Femur (tissue), 1 donor: ENCODE measurements around the gene SLCO4A1.

Source experiments
- DNase-seq: peaks from one replicate; pipeline ENCODE4 v3.0.0-alpha.2; 2017

SLCO4A1 gene

DNA sequence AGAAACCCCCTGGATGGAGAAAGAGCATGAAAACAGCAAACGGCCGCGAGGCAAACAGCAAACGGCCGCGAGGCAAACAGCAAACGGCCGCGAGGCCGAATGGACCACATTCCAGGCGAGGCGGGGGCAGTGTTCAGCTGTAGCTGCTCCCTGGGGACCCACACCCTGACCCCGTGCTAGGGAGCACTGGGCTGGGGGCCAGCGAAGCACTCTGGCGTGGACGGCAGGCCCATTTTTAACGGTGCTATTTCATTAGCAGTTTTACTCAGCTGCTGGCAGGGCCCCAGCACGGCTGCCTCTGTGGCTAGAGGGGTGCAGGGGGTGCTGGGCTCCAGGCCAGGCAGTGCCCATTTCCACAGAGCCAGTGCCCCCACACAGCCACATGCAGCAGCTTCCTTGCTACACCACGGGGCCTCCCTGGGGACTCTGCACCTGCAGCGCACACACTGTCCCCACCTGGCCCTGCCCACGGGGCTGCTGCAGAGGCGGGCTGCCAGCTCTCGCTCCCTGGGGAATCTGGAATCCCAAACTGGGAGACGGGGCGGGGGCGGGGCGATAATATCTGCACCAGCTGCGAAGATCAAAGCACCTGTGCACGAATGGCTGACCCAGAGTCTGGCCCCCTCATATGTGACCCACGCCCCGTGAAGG lies 35.6 kb upstream of the SLCO4A1 start:
- DNase-seq, result peak; percentile 55

GRCh38 chr20:62607366-62608217 lies 34.7 kb upstream of the SLCO4A1 start:
- DNase-seq, result no peak

GRCh38 chr20:62608218-62608565 lies 34.1 kb upstream of the SLCO4A1 start:
- DNase-seq, result no peak

DNA sequence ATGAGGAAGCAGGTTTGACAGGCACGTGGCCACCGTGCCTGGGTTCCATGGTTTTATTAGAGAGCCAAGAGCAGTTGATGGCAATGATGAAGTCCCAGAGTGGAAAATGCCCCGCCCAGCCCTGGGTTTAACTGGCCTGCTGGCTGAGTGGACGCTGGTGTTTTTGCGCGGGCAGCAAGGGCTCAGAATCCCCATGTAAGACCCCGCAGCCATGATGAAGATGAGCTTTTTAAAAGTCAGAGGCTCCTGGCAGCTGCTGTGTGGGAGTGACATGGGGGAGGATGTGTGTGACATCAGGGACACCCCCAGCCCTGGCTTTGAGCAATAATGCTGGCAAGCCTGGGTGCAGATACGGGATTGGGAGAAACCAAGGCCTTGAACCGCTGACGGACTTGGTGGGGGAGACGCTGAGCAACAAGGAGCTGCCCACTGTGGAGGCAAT lies 33.0 kb upstream of the SLCO4A1 start:
- DNase-seq, result no peak

DNA sequence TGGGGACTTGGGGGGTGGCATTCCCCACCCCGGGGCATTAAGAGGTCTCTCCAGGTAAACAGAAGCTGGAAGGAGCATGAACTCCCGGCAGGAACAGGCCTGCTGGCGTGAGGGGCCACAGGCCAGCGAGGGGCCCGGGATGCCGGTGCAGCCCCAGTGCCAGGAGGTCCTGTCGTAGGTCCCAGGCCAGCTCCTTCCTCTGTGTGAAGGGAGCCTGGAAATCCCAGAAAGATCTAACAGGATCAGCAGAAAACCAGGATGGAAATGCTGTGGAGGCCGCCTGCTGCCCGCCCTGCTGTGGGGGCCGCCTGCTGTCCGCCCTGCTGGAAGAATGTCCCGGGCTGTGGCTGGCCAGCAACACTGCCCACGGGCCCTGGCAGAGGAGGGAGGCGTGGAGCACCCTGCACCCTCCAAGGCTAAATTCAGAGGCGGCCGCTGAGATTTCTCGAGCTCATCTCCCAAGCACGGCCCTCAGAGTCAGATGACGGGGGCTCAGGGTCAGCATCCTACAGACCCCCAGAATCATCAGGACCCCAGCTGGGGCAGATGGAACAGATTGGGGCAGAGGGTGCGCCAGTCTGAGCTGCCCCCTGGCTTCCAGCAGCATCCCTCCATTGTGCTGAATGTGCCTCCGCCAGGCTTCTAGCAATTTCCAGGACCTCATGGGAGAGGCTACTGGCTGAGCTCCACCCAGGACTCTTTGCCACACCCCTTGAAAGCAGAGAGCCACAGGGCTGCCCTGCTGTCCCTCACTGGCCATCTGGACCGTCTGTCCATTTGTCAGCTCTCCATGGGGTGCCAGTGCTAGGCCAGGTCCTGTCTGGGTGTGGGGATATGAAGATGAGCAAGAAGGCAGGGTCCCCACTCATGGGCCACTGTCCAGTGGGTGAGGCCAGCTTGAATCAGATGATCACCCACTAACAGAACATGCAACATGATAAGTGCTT lies 32.2 kb upstream of the SLCO4A1 start:
- no peak for DNase-seq

DNA sequence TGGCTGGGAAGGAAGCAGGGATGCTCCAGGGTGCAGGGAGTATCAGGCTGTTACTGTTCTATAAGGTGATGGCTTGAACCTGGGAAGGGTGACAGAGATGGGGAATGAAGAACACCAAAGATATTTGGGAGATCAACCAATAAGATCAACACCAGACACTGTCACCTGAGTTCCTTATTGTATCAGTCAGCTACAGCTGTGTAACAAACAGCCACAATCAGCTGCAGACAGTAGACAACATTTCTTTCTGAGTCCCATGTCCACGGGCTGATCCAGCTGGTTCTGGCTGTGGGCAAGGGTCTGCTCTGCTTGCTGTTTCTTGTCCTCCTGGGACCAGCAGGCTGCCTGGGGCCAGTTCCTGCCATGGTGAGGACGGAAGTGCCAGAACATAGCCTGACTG lies 31.3 kb upstream of the SLCO4A1 start:
- no peak for DNase-seq

DNA sequence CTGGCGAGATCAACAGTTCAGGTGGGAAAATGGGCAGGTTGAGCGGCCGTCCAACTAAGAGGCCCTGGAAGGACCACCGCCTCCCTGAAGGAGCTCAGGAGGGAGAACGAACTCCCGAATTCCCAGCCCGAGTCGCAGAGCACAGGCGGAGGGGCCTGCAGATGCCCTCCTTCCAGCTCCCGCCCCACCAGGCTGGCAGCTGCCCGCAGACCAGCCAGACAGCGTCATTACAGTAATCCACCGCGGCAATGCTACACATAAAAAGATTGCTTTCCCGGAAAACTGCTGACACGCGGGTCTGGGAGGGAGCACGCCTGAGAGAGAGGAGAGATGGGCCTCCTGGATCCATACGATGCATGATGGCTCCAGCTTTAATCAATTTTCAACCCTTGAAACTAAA lies 30.5 kb upstream of the SLCO4A1 start:
- peak; percentile 50 for DNase-seq

DNA sequence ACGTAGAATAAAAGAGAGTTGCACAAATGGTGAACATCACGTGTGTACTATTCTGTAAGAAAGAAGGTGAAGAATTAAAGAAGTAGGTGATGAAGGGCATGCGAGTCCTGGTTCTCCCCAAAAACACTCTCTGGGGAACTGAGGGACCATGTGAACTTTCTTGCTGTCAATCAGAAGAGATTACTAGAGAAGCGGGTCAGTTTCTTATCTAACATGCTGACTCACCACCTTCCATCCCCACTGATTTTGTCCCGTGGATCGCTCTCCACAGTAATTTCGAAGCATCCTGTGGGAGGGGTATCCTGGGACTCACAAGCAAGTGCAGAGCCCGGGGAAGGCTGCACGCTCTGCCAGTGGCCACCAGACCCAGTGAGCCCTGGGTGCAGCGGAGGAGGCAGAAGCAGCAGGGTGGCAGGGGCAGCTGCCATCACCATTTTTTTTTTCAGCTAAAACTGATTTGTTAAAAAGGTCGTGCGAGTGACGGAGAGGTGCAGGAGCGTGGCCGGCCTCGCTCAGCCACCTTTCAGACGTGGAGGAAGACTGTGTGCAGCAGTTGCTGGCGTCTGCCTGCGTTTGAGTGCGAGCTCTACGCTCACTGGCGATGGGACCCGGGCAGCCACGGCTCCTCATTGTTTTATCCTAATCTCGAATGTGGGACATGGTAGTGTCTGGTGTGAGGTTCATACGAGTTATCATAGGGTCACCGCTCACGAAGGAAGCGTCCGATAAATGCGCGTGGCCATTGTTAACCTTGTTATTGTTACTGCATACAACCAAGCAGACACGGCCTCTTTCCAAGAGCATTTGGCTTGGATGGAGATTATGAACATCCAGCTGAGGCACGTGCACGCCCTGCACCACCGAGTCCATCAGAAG lies 28.0 kb upstream of the SLCO4A1 start:
- no peak for DNase-seq

- no peak for DNase-seq
These were observed 27.2 kb upstream of the SLCO4A1 start for GRCh38 chr20:62614961-62615680.

GRCh38 chr20:62615750-62616251 lies 26.5 kb upstream of the SLCO4A1 start:
- DNase-seq, result no peak

GRCh38 chr20:62616728-62617621 lies 25.3 kb upstream of the SLCO4A1 start:
- peak; percentile 70 for DNase-seq

GRCh38 chr20:62617711-62618483 lies 24.4 kb upstream of the SLCO4A1 start:
- no peak for DNase-seq

DNA sequence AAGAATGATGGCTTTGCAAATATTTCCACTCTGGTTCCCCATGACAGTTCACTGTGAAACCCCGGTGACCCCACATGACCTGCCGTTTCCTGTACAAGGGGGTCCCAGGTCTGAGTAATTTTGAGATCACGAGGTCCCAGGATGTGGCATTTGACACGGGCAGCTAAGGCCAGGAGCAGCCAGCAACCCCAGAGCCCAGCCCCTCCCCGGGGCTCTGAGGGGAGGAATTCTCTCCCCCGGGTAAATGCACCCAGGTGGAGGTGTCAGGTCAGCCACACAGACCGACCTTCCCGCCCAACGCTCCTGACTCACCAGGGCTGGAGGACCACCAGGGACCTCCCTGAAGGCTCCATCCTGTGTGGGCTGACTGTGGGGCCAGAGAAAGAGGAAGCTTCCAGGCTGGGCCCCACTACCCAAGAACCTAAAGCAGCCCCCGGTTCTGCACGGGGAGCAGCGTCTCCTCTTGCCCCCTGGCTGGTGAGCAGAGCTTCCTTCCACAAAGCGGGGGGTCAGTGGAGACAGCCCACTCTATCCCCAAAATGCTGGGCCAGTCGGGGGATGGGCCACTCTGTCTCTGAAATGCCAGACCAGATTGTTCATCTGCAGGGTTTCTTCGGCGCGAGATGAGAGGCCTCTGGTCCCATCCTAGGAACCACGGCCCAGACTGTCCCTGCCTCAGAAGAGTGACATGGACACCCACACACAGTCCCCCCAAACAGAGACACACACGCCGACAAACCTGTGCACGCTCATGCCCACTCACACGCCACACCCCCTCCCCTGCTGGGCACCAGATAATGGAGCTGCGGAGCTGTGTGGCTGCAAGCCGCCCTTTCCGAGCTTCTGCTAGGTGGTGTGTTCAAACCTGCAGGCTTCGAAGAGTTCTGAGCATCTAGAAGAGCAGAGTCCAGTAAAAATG lies 23.4 kb upstream of the SLCO4A1 start:
- DNase-seq, result no peak

DNA sequence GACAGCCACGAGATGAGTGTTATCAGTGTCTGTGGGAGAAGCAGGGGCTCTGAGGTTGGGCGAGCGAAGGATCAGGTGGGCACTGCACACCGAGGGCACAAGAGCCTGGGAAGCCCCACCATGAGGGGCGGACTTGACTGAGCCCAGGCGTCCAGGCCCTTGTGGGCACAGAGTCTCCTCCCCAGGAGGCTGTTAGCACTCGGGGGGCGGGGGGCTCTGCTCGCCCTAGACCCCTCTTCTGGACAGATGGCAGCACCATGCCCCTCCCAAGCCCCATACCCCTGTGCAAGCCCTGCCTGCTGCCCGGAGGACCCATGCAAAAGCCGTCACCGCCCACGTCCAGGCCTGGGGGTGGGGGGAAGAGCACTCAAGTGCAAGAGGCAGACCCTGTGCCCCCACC lies 21.7 kb upstream of the SLCO4A1 start:
- no peak for DNase-seq

DNA sequence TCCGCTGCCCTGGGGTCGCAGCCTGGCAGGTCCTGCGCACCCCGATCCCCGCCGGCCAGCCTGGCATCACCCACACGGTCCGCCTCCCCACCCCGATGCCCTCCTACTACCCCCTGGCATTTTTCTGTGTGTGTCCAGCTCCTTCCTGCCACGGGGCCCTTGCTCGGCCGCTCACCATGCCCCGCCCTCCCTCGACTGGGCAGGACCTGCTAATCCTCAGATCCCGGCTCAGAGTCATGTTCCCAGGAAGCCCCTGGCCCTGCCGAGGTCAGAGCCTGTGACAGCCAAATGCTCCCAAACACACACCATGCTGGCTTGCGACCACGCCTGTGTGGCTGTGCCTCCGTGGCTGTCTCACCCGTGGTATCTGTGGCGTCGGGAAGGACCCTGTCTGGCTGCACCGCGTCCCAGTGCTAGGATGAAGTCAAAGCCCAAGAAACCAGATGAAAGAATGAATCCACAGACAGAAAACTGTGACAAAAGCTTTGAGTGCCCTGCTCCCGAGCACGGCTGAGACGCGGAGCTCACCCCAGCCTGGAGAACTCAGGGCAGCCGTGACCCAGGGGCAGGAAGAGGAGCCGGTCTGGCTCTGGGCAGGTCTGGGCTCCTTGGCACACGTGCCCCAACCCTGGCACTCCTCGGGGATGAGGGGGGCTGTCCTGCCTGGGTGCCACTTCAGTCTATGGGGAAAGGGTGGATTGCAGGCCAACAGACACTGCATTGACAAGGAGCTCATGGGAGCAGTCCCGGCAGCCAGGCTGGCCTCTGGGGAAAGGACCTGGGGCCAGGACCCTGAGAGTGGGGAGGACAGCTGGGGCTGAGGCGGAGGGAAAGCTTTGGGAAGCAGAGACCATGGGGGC lies 20.8 kb upstream of the SLCO4A1 start:
- DNase-seq, result no peak

- no peak for DNase-seq
These were observed 20.0 kb upstream of the SLCO4A1 start for GRCh38 chr20:62622178-62622876.
